K562 (cell line): ENCODE data around the gene TRIM37. TPM values are rescaled to one million over a fixed set of nuclear protein-coding genes. Genes with fewer than 3 reads are reported as not detected.

ENCODE experiments used
- ATAC-seq: fragments of 200-7000 bp; cut with Tn5 transposase; 3 replicates; pipeline ENCODE4 v1.9.1; 2020; ENCODE audit warnings: moderate library complexity
- BruUV-seq: library from RNA; stranded (reverse); fragments of 400-500 nt; replicated peaks from 2 replicates; lab custom pipeline; 2021; lab: Mats Ljungman, UMichigan
- CTCF ChIA-PET: fragments of 300-600 bp; formaldehyde crosslinking; extraction: SDS; loops from one replicate; lab custom pipeline; 2021; ENCODE audit warnings: low intra/inter-chr PET ratio; lab: Yijun Ruan, JAX
- POLR2A ChIA-PET: fragments of 300-600, 350-650 bp; sonication (Branson Sonifier 250); formaldehyde crosslinking; extraction: SDS; loops from one replicate; lab custom pipeline; 2021; ENCODE audit warnings: antibody characterized with exemption, inconsistent platforms; lab: Yijun Ruan, JAX
- DNase-seq, 4 experiments: peaks; one replicate each; pipeline versions ENCODE4 v3.0.0 to v3.0.0-alpha.2; 2011 to 2018; ENCODE audit warnings: low spot score in 3 of 4, mixed read lengths in 3 of 4; ENCODE audit errors: extremely low read depth in 1 of 4
- FAIRE-seq: peaks from 2 replicates; lab custom pipeline; 2011; peaks lifted over from hg19 to GRCh38; lab: Jason Lieb, UNC
- H2AFZ ChIP-seq: 2 replicates; pipeline ENCODE4 v1.6.0; 2011; ENCODE audit warnings: low read depth, low read length, control low read depth, inconsistent platforms
- H3K27ac ChIP-seq: fragments of 200-600 bp; 3 replicates; pipeline ENCODE4 v1.8.0; 2011; ENCODE audit warnings: low read depth, mild to moderate bottlenecking, control low read depth, inconsistent platforms, low read length, moderate library complexity, mixed read lengths; ENCODE audit errors: extremely low read depth
- H3K27me3 ChIP-seq, 2 experiments: fragments of 300-600 bp in 1 of 2; 2 replicates in 1 of 2; 3 replicates in 1 of 2; pipeline versions ENCODE4 v1.6.0 to v1.8.0; 2011; ENCODE audit warnings: inconsistent platforms in 2 of 2, low read length in 2 of 2, mild to moderate bottlenecking in 1 of 2, mixed read lengths in 1 of 2, moderate library complexity in 1 of 2; ENCODE audit not compliant: control insufficient read depth in 2 of 2, insufficient read depth in 2 of 2
- H3K36me3 ChIP-seq: fragments of 300-600 bp; 3 replicates; pipeline ENCODE4 v1.8.0; 2011; ENCODE audit warnings: mild to moderate bottlenecking, low read length, inconsistent platforms; ENCODE audit not compliant: control insufficient read depth, insufficient read depth
- H3K4me1 ChIP-seq, 2 experiments: fragments of 200-600 bp in 1 of 2; replicated peaks in 1 of 2; 2 replicates in 1 of 2; 3 replicates in 1 of 2; pipeline versions ENCODE4 v1.5.1 to v1.8.0; 2011; ENCODE audit warnings: inconsistent platforms in 2 of 2, low read length in 2 of 2, mild to moderate bottlenecking in 1 of 2, mixed read lengths in 1 of 2, moderate library complexity in 1 of 2; ENCODE audit not compliant: control insufficient read depth in 2 of 2, insufficient read depth in 2 of 2
- H3K4me2 ChIP-seq: 2 replicates; pipeline ENCODE4 v1.6.1; 2011; ENCODE audit warnings: low read length, control low read depth, inconsistent platforms, mixed read lengths; ENCODE audit not compliant: insufficient read depth
- H3K4me3 ChIP-seq: fragments of 200-600 bp; sonication (generic), shearing (Covaris generic); 2 replicates; pipeline ENCODE4 v1.5.1; 2016; ENCODE audit warnings: control low read depth, inconsistent platforms
- H3K79me2 ChIP-seq: fragments of 200-600 bp; 3 replicates; pipeline ENCODE4 v1.8.0; 2011; ENCODE audit warnings: low read length, inconsistent platforms; ENCODE audit not compliant: control insufficient read depth, insufficient read depth
- H3K9ac ChIP-seq, 2 experiments: 2 replicates each; pipeline versions ENCODE4 v1.6.0 to v1.6.1; 2011; ENCODE audit warnings: low read depth in 2 of 2, low read length in 2 of 2, control low read depth in 1 of 2, inconsistent platforms in 1 of 2, mild to moderate bottlenecking in 1 of 2, mixed read lengths in 1 of 2; ENCODE audit not compliant: insufficient read depth in 1 of 2
- H3K9me1 ChIP-seq: one replicate; pipeline ENCODE4 v1.6.0; 2011; ENCODE audit warnings: inconsistent platforms, mild to moderate bottlenecking, low read length, moderate library complexity; ENCODE audit not compliant: control insufficient read depth, insufficient read depth
- H3K9me3 ChIP-seq: replicated peaks from 2 replicates; pipeline ENCODE4 v1.5.1; 2011; ENCODE audit warnings: low read depth, low read length, inconsistent platforms; ENCODE audit not compliant: control insufficient read depth, insufficient read depth
- H4K20me1 ChIP-seq: replicated peaks from 2 replicates; pipeline ENCODE4 v1.6.1; 2011; ENCODE audit warnings: low read length, inconsistent platforms, mixed read lengths; ENCODE audit not compliant: control insufficient read depth, insufficient read depth
- RBM39 ChIP-seq: fragments of 200-400 bp; formaldehyde crosslinking; optimal IDR thresholded peaks from 2 replicates; pipeline ENCODE3; 2018; ENCODE audit warnings: low read depth, low read length
- WGBS: fragments of 100-300 bp; shearing (Covaris generic); methylation state at CpG from one replicate; pipeline ENCODE4 v1.1.6; 2016; ENCODE audit warnings: low coverage, mixed read lengths; ENCODE audit not compliant: insufficient coverage; ENCODE audit errors: missing lambda C conversion rate; 5-methylcytosine and 5-hydroxymethylcytosine counted together
- in situ Hi-C: fragments of 300-500 bp; cut with MboI; formaldehyde crosslinking; loops from 4 replicates; pipeline ENCODE4 v1.15.0; 2018; ENCODE audit warnings: inconsistent platforms, mixed read lengths
- intact Hi-C: fragments of 100-400 bp; cut with micrococcal nuclease; formaldehyde crosslinking; loops from 2 replicates; pipeline ENCODE4 v1.14.2; 2022
- polyA plus RNA-seq, 8 experiments: library from polyadenylated mRNA; depleted of rRNA in 4 of 8; stranded (reverse) in 5 of 8; unstranded in 3 of 8; fragments of >200 nt; fragmentation: Nextera tagmentation in 2 of 8; fragmentation: Illumina TruSeq in 1 of 8; extraction: Ambion mirVana in 2 of 8; extraction: Trizol in 1 of 8; gene quantifications; 2 replicates each; pipeline versions ENCODE4 v1.2.1 to v1.2.3, GENCODE V29; 2011 to 2014; ENCODE audit warnings: inconsistent platforms in 1 of 8, missing spikeins in 1 of 8
- total RNA-seq, 7 experiments: library from RNA; depleted of rRNA in 6 of 7; stranded (reverse); fragments of >200 nt in 6 of 7; fragmentation: Illumina TruSeq in 2 of 7; extraction: Trizol in 2 of 7; gene quantifications; 2 replicates each; pipeline versions ENCODE4 v1.2.1 to v1.2.3, GENCODE V29; 2011 to 2021; ENCODE audit warnings: low replicate concordance in 1 of 7
- TF ChIP-seq, protein P1 (sequence below), 2 experiments: fragments of 450-650 bp in 1 of 2; sonication (generic) in 1 of 2; formaldehyde crosslinking in 1 of 2; IDR thresholded peaks; 2 replicates each; pipeline versions ENCODE4 v1.7.1 to v1.9.0; 2016 to 2022; ENCODE audit warnings: inconsistent platforms in 1 of 2, mild to moderate bottlenecking in 1 of 2, missing genetic modification reagents in 1 of 2

TRIM37 gene
- total and polyA plus RNA-seq, 9 of the 15 experiments (the other 6 are each of a cell fraction or from before 2014, with no cell fraction given), result 4.5 to 31.4 (median 23.8) TPM

DNA sequence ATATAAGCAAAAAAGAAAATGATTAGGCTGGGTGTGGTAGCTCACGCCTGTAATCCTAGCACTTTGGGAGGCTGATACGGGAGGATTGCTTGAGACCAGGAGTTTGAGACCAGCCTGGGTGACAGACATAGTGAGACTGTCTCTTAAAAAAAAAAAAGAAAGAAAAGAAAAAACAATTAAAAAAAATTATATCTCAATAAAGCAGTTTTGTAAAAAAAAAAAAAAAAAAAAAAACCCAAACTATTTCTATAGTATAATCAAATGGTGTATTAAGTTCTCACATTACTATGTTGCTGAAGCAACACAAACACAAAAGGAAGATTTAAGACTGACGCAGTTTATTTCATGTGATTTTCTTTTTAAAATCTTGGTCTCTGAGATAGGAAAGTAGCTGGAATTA, 140.5 kb downstream of the TRIM37 start:
- no peak overlapping the region for H2AFZ ChIP-seq
- intact Hi-C loops, result no loop called here
- no peak overlapping the region for H3K4me3 ChIP-seq

More for the DNA sequence above, 140.5 kb downstream of the TRIM37 start:
- no peaks in the 10 kb centered on the region for H3K27me3 ChIP-seq
- H3K4me1 ChIP-seq, result no peaks in the 10 kb centered on the region
- POLR2A ChIA-PET, result no interaction called here
- CTCF ChIA-PET, result no interaction called here
- H3K4me2 ChIP-seq, result no peak overlapping the region
- ATAC-seq (no peak), DNase-seq (no peak), FAIRE-seq (no peak)
- in situ Hi-C loops, result no loop called here
- H3K27ac ChIP-seq, result no peak overlapping the region
- BruUV-seq, result no TSS peak
- TF ChIP-seq, protein P1, sequence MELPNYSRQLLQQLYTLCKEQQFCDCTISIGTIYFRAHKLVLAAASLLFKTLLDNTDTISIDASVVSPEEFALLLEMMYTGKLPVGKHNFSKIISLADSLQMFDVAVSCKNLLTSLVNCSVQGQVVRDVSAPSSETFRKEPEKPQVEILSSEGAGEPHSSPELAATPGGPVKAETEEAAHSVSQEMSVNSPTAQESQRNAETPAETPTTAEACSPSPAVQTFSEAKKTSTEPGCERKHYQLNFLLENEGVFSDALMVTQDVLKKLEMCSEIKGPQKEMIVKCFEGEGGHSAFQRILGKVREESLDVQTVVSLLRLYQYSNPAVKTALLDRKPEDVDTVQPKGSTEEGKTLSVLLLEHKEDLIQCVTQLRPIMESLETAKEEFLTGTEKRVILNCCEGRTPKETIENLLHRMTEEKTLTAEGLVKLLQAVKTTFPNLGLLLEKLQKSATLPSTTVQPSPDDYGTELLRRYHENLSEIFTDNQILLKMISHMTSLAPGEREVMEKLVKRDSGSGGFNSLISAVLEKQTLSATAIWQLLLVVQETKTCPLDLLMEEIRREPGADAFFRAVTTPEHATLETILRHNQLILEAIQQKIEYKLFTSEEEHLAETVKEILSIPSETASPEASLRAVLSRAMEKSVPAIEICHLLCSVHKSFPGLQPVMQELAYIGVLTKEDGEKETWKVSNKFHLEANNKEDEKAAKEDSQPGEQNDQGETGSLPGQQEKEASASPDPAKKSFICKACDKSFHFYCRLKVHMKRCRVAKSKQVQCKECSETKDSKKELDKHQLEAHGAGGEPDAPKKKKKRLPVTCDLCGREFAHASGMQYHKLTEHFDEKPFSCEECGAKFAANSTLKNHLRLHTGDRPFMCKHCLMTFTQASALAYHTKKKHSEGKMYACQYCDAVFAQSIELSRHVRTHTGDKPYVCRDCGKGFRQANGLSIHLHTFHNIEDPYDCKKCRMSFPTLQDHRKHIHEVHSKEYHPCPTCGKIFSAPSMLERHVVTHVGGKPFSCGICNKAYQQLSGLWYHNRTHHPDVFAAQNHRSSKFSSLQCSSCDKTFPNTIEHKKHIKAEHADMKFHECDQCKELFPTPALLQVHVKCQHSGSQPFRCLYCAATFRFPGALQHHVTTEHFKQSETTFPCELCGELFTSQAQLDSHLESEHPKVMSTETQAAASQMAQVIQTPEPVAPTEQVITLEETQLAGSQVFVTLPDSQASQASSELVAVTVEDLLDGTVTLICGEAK (IDR thresholded peaks at IDR 0.05), result 0 out of 2 replicates have a peak, but pooled peaks have one; percentile 14
- TF ChIP-seq, protein P1 (CRISPR knock-in tag; IDR thresholded peaks at IDR 0.05), result no peak
- no peak for TF ChIP-seq RBM39
- H3K9ac ChIP-seq, result no peak overlapping the region
- WGBS, result 80% methylated on average over 3 of the region's 3 CpGs
- no peaks in the 10 kb centered on the region for H3K79me2 ChIP-seq
- H3K36me3 ChIP-seq, result no peaks in the 10 kb centered on the region
- H3K9me1 ChIP-seq, result no peaks in the 10 kb centered on the region
- H3K9me3 ChIP-seq, result no peaks in the 10 kb centered on the region
- H4K20me1 ChIP-seq, result no peaks in the 10 kb centered on the region
